GM21825 (cell line): Measurements from ENCODE around the gene CPSF4L.

ENCODE experiments used
- ATAC-seq: cut with Tn5 transposase; IDR thresholded peaks from one replicate; pipeline ENCODE4 v1.9.1; 2021; ENCODE audit warnings: mild to moderate bottlenecking, moderate library complexity; ENCODE audit not compliant: unreplicated experiment

Gene CPSF4L

DNA sequence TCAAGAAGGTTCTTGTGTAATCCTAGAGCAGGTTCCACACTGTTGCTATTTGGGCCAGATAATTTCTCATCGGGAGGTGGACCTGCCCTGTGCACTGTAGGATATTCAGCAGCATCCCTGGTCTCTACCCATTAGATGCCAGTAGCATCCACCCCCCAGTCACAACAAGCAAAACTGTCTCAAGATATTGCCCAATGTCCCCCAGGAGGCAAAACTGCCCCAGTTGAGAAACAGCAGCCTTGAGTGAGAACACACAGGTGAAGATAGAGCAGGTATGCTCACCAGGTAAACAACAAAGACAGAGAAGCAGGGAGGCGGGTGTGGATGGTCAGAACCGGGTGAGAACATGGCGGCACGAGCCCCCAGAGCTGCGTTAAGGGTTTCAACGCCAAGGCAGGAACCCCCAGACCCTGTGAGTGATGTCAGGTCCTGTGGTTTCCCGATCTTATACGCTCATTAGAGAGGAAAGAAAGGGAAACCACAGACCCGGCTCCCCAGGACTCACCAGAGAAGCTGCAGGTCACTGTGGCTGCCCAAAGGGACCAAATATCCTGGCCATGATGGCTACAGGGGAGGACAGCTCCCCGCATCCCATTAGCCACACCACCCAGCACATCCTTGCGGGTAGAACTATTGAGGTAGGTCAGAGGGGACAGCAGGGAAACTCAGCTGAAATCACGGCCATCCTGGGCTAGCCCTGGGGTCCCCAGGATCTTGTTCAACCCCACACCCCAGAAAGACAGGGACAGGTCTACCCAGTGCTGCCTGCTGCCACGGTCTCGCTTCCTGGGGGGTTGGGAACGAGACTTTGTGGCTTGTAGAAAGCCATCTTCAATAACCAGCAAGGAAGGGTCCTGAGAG lies 28.9 kb upstream of the CPSF4L start:
- ATAC-seq: peak; percentile 36

DNA sequence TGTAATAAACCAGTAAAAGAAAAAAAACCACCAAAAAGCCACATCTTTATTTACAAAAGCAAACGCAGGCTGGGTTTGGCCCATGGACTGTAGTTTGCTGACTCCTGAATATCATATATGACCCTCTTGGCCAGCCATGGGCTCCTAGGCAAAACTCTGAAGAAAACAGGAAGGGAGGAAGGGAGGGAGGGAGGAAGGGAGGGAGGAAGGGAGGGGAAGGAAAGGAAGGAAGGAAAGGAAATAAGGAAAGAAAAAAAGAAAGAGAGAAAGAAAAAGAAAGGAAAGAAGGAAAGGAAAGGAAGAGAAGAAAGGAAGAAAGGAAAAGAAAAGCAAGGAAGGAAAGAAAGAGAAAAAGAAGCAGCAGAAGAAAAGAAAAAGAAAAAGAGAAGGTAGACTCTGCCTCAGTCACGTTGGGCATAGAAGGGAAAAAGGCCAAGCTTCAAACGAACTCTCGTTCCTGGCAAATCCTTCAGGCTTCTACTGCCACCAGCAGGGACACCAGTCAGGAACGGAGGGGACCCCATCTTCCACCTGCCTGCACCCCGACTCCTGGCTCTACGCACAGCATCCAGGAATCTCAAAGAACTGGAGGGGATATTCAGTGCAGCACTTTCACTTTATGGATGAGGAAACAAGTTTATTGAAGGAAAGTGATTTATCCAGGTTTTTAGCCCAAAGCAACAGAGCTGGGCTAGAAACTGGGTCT lies 28.0 kb upstream of the CPSF4L start:
- no peak for ATAC-seq

DNA sequence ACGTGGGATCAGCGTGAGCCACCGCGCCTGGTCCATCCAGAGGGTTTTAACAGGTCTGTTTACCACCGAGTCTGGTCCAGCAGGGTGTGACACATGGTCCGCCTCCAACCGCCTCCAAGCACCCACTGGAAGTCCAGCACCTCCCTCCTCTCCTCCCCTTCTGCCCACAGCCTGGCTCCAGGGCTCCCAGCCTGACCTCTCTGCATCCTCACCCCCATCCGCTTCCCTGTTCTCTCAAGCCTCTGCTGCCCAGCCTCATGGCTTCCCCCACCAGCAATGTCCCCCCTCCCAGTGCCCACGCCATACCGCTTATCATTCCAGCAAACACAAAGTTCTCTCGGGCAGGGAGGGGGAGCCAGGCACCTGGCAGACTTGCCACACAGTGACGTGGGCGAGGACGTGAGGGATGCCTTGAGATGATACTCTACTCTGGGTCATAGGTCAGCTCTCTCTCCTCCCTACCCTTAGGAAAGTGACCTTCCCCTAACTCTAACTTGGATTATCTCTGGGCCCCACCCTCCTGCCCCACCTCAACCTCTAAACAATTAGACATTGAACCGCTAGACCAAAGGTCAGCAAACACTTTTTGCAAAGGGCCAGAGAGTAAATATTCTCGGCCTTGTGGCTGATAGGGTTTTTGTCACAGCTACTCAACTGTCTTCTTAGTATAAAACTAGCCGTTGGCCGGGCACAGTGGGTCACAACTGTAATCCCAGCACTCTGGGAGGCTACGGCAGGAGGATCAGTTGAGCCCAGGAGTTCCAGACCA lies 27.0 kb upstream of the CPSF4L start:
- no peak for ATAC-seq

DNA sequence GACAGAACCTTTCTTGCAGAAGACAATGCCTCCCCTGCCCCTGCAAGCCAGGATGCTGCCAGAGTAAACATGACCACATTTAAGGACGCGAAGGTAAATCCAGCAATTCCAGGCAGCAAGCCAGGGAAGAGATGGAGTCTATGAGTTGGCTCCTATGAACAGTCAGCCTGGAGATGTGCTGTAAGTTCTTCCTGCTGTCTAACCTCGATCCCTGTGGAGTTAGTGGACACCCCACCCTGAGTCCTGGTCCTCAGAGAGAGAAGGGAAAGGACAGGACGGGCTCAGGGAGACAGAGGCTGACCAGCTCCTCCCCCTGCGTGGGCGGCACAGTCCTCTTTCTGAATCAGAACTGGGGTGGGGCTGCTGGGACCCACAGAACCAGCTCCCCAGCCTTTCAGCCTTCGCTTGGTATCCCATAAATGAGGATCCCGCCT lies 25.2 kb upstream of the CPSF4L start:
- ATAC-seq: no peak

DNA sequence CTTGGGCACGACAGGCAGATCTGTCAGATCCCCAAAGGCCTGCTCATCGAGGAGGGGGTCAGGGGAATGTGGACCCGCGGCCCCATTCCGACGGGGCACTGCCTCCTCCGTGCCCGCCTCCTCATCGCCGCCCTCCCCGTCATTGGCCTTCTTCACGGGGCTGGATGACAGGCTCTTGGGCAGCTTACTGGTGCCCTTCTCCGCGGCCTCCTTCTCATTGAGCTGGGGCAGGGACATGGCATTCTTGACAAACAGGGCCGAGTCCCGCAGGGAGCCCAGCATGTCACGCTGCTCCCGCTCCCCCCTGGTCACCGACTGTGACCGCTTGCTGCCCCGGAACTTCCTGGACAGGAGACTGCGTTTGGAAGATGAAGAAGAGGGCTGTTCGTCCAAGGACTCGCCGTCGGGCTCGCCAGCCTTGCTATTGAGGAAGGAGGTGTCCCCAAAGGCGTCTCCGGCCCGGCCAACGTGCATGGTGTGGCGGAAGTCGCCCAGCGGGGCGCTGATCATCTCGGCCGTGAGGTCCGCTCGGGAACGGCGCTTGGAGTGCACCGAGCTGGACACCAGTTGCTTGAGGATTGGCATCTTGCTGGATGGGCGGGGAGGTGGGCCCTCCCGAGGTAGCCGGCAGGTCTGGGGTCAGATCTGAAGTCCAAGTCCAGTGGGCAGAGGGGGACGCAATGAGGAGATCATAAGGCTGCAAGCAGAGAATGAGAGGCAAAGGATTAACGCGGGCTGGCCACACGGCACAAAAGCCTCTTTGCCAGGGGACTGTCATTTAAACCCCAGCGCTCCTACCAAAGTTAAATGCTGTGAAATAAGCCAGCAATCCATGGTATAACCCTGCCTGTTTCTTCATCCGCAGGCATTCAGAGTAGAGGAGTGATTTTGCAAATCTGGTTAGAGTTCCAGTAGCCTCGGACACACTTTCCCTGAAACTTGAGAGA lies 24.5 kb upstream of the CPSF4L start:
- ATAC-seq: no peak

DNA sequence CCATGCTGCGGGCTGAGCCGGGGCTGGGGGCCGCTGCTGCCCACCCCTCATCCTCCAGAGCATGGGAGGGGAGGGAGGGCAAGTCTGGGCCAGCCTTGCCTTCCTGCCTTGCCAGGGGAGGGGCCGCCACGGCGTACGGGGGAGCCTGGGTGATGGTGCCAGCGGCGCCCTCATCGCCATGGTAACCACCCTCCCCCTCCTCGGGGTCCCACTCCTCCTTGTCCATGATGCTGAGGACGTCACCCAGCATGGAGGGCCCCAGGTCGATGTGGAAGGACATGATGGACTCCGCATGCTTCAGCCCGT lies 23.9 kb upstream of the CPSF4L start:
- no peak for ATAC-seq

DNA sequence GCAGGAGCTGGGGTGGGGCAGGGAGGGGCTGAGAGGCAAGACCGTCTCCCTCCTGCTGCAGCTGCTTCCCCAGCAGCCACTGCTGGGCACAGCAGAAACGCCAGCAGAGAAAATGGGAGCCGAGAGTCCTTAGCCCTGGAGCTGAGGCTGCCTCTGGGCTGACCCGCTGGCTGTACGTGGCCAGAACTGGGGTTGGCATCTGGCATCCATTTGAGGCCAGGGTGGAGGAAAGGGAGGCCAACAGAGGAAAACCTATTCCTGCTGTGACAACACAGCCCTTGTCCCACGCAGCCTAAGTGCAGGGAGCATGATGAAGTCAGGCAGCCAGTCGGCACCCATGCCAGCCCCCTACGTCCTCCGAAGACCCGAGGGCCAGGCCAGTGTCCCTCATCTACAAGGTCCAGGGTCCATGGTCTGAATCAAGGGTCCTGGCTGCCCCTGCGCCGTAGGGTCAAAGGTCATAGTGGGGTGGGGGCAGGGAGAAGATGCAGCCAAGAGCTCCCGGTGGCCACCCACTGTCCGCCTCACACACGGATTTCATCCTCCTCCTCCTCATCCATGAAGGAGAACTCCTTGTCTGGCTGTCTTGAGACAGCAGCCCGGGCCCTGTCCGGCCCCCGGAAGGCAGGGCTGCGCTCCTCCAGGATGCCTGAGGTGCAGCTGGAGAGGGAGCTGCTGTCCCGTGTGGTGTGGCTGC lies 23.4 kb upstream of the CPSF4L start:
- ATAC-seq: no peak

DNA sequence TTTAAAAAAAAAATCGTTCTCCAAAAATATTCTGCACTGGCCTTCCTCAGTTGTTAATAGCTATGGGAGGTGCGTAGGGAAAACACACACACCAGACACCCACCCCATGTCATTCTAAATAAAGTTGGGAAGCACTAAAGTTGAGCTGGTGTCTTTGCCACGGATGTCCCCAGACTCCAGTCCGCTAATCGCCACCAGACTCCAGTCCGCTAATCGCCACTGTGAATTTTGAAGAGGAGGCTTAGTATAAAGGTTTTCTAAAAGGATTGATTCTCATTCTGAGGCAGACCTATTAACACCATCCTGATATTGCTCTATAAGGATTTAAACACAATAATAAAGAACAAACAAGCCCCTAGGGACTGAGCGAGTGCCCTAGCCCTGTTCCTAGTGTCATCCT lies 22.7 kb upstream of the CPSF4L start:
- no peak for ATAC-seq

DNA sequence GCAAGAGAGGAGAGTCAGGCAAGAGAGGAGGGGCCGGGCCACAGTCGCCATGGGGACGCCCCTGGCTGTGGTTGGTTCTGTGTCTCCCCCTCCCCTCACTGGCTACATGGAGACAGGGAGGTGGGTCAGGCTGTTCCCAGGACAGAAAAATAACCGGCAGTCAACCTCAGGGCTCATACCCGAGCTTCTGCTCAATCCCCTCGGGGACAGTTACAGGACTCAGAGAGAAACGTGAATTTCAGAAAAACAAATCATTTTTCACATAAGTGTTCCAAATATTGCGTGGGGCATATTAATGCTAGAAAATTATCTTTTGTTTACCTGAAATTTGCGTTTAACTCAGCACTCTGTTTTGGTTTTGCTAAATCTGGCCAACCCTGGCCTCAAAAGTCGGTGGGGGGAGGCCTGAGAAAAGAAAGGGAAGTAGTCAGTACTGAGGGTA lies 22.2 kb upstream of the CPSF4L start:
- no peak for ATAC-seq

DNA sequence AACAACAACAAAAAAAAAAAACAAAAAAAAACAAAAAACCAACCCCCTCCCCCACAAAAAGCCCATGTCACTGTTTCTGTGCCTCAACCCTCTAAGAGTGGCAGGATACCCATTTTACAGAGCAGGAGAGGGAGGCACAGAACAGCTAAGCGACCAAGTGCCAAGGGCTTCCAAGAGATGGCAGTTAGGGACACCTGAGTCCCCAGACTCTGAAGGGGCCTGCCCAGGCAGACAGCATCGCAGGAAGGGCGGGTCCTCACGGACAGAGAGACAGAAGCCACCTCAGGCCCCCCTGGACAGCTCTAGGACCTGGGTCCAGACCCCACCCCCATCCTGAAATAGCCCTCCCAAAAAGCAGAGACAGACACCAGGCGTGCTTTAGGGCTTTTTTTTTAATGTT lies 21.6 kb upstream of the CPSF4L start:
- no peak for ATAC-seq

DNA sequence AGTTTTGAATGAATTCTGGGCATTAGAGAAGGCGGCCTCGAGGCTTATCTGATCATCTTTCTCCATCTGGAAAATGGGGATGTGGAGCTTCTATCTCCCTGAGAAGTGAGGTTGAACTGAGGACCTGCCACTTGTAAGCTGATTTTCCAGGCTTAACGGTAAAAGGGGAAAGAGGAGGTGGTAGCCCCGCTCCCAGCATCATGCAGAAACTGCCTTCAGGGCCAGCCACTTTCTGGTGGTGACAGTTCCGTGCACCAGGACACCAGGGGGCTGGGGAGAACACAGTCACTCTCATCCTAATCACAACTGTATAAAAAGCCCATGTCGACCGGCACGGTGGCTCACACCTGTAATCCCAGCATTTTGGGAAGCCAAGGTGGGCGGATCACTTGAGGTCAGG lies 20.9 kb upstream of the CPSF4L start:
- ATAC-seq: no peak

DNA sequence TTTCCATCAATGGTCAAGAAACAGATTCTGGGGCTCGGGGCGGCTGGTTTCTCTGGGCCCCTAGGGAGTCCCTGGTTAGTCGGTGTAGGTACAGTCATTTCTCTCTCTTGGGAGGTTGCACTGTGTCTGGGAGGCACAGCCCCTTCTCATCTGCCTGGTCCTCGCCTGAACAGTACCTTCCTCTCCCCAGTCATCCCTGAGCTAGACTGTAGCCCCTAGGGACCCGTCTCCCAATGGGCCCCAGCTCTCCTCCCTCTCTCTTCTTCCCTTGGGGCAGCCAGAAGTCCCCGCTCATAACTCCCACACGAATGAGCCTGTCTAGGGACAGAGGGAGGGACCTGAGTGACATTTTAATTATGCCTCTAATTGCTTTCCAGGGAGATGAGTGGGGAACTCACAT lies 20.2 kb upstream of the CPSF4L start:
- ATAC-seq: peak; percentile 92

DNA sequence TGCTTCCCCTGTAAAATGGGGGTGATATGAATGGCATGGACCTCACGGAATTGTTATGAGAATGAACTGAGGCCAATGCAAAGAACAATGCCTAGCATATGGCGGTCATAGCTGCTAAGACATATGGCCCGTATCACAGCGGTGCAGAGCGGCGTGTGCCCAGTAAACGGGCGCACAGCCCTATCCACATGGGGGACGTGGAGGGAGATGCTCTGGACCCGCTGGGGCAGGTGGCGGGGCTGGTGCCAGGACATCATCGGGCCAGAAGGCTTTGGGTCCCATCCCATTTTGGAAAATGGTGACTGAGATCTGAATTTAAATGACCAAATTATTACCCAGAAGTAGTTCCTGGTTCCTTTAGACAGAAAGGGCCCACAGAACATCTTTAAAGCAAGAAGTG lies 18.5 kb upstream of the CPSF4L start:
- ATAC-seq: no peak

DNA sequence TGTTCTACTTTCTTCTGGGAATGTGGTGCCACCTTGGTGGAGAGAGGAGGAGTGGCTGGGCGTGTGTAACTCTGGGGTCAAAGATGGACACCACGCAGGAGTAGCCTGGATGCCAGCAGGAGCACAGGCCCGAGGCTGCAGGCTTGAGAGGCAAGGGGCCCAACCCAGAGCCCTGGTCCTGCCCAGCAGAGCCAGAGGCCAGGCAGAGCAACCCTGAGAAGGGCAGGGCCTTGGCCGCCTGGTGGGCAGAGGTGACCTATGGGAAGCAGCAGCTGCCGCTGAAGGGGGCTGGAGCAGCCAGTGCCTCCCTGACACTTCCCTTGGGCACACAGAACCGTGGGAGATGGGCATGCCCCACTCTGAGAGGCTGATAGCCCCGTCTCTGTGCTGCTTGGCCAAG lies 18.0 kb upstream of the CPSF4L start:
- ATAC-seq: no peak

DNA sequence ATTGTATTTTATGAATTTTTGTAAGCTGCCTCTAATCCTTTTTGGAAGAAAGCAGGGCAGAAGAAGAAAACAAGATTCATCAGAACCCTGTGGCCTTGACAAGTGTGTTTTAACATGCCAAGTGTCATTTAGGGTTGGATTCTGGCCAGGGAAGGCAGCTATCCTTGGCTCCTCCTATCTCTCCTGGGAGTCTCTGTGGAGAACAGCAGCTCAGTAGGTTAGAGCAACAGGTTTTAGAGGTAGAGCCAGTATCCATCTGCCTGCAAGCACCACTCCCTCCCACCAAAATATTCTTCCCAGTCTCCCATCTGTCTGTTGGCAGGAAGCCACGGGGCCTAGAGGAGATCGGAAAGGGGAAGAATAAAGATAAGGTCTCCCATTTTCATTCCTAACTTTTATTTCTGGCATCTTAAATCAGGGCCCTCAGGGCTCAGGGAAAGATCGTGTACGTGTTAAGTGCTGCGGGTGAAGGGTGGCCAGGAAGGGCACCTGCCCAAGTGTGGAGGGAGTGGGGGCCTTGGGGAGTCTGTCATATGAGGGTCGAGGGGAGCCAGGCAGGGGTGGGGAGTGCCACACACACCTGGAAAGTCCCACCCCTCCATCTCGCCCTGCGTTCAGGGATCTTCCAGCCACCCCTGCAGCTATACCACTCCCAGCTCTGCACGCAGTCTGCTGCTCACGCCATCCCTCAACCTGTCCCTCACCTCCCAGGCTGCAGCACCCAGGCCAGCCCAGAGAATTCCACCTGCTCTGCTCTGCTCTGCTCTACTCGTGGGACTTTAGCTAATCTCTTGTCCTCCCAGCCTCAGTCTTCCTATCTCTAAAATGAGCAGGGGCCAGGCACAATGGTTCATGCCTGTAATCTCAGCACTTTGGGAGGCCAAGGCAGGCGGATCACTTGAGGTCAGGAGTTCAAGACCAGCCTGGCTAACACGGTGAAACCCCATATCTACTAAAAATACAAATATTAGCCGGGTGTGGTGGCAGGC lies 17.1 kb upstream of the CPSF4L start:
- ATAC-seq: no peak

DNA sequence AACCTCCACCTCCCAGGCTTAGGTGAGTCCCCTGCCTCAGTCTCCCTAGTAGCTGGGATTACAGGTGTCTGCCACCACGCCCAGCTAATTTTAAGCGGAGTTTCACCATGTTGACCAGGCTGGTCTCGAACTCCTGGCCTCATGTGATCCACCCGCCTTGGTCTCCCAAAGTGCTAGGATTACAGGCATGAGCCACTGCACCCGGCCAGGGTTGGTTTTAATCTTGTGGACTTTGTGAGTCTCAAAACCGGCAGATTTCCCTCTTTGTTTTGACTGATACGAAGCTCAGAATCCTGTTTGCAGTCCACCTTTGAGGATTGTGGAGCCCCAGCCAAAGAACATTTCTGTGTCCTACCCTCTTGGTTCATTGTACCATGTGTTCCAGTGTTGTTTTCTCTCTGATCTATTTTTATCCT lies 16.4 kb upstream of the CPSF4L start:
- no peak for ATAC-seq

DNA sequence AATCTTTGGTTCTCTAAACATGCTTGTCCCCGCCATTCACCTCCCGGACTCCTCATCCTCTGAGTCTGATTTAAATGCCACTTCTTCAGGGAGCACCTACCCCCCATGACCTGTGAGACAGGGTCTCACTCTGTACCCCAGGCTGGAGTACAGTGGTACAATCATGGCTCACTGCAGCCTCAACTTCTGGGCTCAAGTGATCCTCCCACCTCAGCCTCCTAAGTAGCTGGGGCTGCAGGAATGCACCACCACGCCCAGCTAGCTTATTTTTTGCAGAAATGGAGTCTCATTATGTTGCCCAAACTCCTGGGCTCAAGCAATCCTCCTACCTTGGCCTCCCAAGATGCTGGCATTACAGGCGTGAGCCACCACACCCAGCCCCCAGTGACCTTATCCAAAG lies 12.8 kb upstream of the CPSF4L start:
- ATAC-seq: no peak

DNA sequence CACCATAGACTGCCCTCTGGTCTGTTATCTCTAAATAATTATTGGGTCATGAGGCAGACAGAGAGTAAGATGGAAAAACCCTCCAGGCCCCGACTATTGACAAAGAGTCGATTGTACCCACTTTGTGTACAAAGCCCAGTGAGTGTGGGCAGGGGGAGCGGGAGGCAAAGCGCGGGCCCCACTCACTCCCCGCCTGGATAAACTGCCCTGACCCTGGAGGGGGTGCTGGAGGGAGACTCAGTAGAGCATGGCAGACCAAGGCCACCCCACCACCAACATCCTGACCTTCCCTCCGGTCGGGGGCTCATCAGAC lies 11.2 kb upstream of the CPSF4L start:
- no peak for ATAC-seq

DNA sequence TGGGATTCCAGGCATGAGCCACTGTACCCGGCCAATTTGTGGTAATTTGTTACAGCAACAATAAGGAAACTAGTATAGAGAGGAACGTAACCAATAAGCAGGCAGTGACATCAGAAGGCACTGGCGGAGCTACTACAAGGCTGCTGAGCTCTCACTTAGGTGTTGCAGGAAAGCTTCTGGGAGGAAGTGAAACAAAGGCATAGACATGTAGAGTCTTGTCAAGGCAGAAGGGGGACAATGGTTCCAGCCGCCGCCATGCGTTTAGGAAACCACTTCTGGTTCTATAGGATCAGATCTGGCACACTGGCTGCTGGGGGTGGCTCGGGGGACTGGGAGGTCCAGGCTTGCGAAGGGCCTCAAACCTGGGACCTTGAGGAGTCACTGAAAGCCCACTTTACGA lies 9.4 kb upstream of the CPSF4L start:
- peak; percentile 91 for ATAC-seq
